Thoracic aorta (tissue), 2 donors: ENCODE data around the gene TRAK2. TPM values are rescaled to one million over a fixed set of nuclear protein-coding genes. Genes with fewer than 3 reads are reported as not detected.
A peak's percentile ranks its signal among the peaks of the same experiment; 100 is the strongest.
"Not testable (repeated sequence)": the region's sequence is repeated elsewhere in the genome, so short reads cannot be mapped to it uniquely, and the experiment has no call there.

ENCODE experiments used
- ATAC-seq: fragments of 150-250 bp; one replicate; pipeline ENCODE4 v1.8.0; 2017; ENCODE audit warnings: low read depth; ENCODE audit not compliant: insufficient number of reproducible peaks, low FRiP score
- DNase-seq: peaks from one replicate; pipeline ENCODE4 v3.0.0-alpha.2; 2020; ENCODE audit warnings: low spot score
- H3K27ac ChIP-seq, 2 donors: fragments of 200-600 bp; sonication (generic); 1 replicate in 1 of 2; 2 replicates in 1 of 2; pipeline ENCODE4 v1.5.1; 2016; ENCODE audit warnings: mild to moderate bottlenecking in 2 of 2, moderate library complexity in 2 of 2
- H3K27me3 ChIP-seq: fragments of 200-600 bp; sonication (generic); replicated peaks from 2 replicates; pipeline ENCODE4 v1.6.0; 2016; ENCODE audit warnings: mild to moderate bottlenecking; ENCODE audit not compliant: insufficient read depth
- H3K36me3 ChIP-seq: fragments of 200-600 bp; sonication (generic); one replicate; pipeline ENCODE4 v1.5.1; 2016
- H3K4me1 ChIP-seq, 2 donors: fragments of 200-600 bp; sonication (generic); 1 replicate in 1 of 2; 2 replicates in 1 of 2; pipeline versions ENCODE4 v1.5.1 to v1.6.0; 2016; ENCODE audit warnings: low read depth in 2 of 2, mild to moderate bottlenecking in 1 of 2; ENCODE audit not compliant: control insufficient read depth in 1 of 2
- H3K4me3 ChIP-seq: fragments of 200-600 bp; sonication (generic); 2 replicates; pipeline ENCODE4 v1.5.1; 2016; ENCODE audit warnings: mild to moderate bottlenecking
- H3K9me3 ChIP-seq: fragments of 200-600 bp; sonication (generic); 2 replicates; pipeline ENCODE4 v1.5.1; 2016
- CTCF ChIP-seq: fragments of 200-600 bp; sonication (generic); IDR thresholded peaks from one replicate; pipeline ENCODE4 v1.5.1; 2019; ENCODE audit warnings: antibody characterized with exemption
- total RNA-seq, 2 donors: library from RNA; depleted of rRNA; stranded (reverse); fragments of >200 nt; gene quantifications; one replicate each; pipeline versions ENCODE4 v1.1.0 to v1.2.3, GENCODE V29; 2016

The TRAK2 gene
- total RNA-seq, 2 donors from 2014 or later = 69.3 to 88.5 TPM

DNA sequence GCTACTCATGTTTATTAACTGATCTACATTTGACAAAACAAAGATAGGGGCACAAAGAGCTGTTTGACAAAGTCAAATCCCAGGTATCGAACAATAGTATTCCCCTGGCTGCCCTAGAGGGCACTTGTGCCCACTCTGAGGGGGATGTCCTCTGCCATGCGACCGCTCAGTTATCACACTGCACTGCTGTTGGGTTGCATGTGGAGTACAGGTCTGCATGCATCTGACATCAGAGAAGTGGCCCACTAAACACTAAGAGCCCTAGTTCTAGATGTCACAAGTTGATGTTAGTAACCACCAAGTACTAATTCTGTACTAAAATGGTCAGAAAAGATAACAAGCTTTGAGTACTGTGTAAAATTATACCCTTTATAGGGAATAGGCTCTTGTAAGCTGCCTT lies 74.0 kb downstream of the TRAK2 start:
- no peaks in the 10 kb centered on the region for H3K9me3 ChIP-seq
- no peak overlapping the region for H3K4me3 ChIP-seq
- no peak for TF ChIP-seq CTCF
- no peaks in the 10 kb centered on the region for H3K4me1 ChIP-seq
- ATAC-seq (no peak), DNase-seq (no peak)
- H3K27ac ChIP-seq = no peak overlapping the region
- H3K27me3 ChIP-seq = no peaks in the 10 kb centered on the region
- H3K36me3 ChIP-seq = peaks cover 11% of the 10 kb centered on the region

- Histone ChIP-seq H3K4me3 (no peak overlapping the region), H3K4me1 (no peaks in the 10 kb centered on the region), H3K27me3 (no peaks in the 10 kb centered on the region), H3K27ac (no peak overlapping the region), H3K9me3 (no peaks in the 10 kb centered on the region), H3K36me3 (peaks cover 2% of the 10 kb centered on the region)
- TF ChIP-seq CTCF = no peak
- DNase-seq (no peak), ATAC-seq (no peak)
Observed at GRCh38 chr2:201369775-201370174, 81.5 kb downstream of the TRAK2 start.

DNA sequence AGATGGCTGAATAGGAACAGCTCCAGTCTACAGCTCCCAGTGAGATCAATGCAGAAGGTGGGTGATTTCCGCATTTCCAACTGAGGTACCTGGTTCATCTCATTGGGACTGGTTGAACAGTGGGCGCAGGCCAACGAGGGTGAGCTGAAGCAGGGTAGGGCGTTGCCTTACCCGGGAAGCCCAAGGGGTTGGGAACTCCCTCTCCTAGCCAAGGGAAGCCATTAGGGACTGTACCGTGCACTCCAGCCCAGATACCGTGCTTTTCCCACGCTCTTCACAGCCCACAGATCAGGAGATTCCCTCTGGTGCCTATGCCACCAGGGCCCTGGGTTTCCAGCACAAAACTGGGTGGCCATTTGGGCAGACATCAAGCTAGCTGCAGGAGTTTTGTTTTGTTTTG lies 81.9 kb downstream of the TRAK2 start:
- H3K27ac ChIP-seq, DNase-seq, H3K27me3 ChIP-seq, H3K4me3 ChIP-seq, H3K36me3 ChIP-seq, ATAC-seq, H3K4me1 ChIP-seq, H3K9me3 ChIP-seq: not testable (repeated sequence)

DNA sequence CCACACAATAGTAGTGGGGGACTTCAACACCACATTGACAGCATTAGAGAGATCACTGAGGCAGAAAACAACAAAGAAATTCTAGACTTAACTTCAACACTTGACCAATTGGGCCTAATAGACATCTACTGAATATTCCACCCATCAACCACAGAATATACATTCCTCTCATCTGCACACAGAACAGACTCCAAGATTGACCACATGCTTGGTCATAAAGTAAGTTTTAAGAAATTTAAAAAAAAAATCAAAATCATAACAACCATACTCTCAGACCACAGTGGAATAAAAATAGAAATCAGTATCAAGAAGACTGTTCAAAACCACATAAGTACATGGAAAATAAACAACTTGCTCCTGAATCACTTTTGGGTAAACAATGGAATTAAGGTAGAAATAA lies 85.1 kb downstream of the TRAK2 start:
- Histone ChIP-seq H3K27me3 (no peaks in the 10 kb centered on the region), H3K4me3 (no peak overlapping the region), H3K4me1 (no peaks in the 10 kb centered on the region), H3K36me3 (peaks cover 9% of the 10 kb centered on the region), H3K27ac (no peak overlapping the region), H3K9me3 (no peaks in the 10 kb centered on the region)
- no peak for ATAC-seq
- no peak for DNase-seq
- TF ChIP-seq CTCF = no peak

GRCh38 chr2:201363857-201364560 lies 87.2 kb downstream of the TRAK2 start:
- Histone ChIP-seq H3K4me1 (no peaks in the 10 kb centered on the region), H3K9me3 (no peaks in the 10 kb centered on the region), H3K27ac (no peak overlapping the region), H3K4me3 (no peak overlapping the region), H3K36me3 (peaks cover 10% of the 10 kb centered on the region), H3K27me3 (no peaks in the 10 kb centered on the region)
- DNase-seq (no peak), ATAC-seq (no peak)
- TF ChIP-seq CTCF = peak; percentile 67

GRCh38 chr2:201362396-201362795 lies 88.9 kb downstream of the TRAK2 start:
- H3K27me3 ChIP-seq = no peaks in the 10 kb centered on the region
- H3K4me1 ChIP-seq = peaks cover 0 to 2% of the 10 kb centered on the region in 2 donors
- no peak for TF ChIP-seq CTCF
- DNase-seq (no peak), ATAC-seq (no peak)
- no peaks in the 10 kb centered on the region for H3K9me3 ChIP-seq
- H3K36me3 ChIP-seq = peaks cover 10% of the 10 kb centered on the region
- no peak overlapping the region for H3K27ac ChIP-seq
- H3K4me3 ChIP-seq = no peak overlapping the region
